OCI-LY7 (cell line): ENCODE measurements around the gene TMEM222. TPM values are rescaled to one million over a fixed set of nuclear protein-coding genes. Genes with fewer than 3 reads are reported as not detected.

Source experiments
- BruUV-seq: library from RNA; stranded (reverse); fragments of 400-500 nt; replicated peaks from 2 replicates; lab custom pipeline; 2021; lab: Mats Ljungman, UMichigan
- CTCF ChIA-PET: fragments of 300-600 bp; sonication (Branson Sonifier 250); formaldehyde crosslinking; loops from one replicate; lab custom pipeline; 2022; ENCODE audit warnings: antibody characterized with exemption; ENCODE audit not compliant: unreplicated experiment; lab: Charles Lee
- POLR2A ChIA-PET: fragments of 300-600 bp; sonication (Branson Sonifier 250); formaldehyde crosslinking; loops from one replicate; lab custom pipeline; 2022; ENCODE audit warnings: antibody characterized with exemption; lab: Charles Lee
- DNase-seq: peaks from one replicate; pipeline ENCODE4 v3.0.0-alpha.2; 2015; ENCODE audit warnings: low spot score
- H2AFZ ChIP-seq: fragments of 200-600 bp; sonication (generic), shearing (Covaris generic); 2 replicates; pipeline ENCODE4 v1.6.1; 2014; ENCODE audit warnings: mild to moderate bottlenecking, antibody characterized with exemption, low read length, moderate library complexity
- H3K27ac ChIP-seq: fragments of 200-600 bp; sonication (generic); 2 replicates; pipeline ENCODE4 v1.5.1; 2014; ENCODE audit warnings: mixed run types, low read depth, mild to moderate bottlenecking, moderate library complexity, low read length, inconsistent platforms; ENCODE audit not compliant: poor library complexity, severe bottlenecking
- H3K36me3 ChIP-seq: fragments of 200-600 bp; sonication (generic); 2 replicates; pipeline ENCODE4 v1.6.1; 2014; ENCODE audit warnings: mild to moderate bottlenecking, antibody characterized with exemption, low read length, moderate library complexity, mixed read lengths; ENCODE audit not compliant: insufficient read depth
- H3K4me1 ChIP-seq: fragments of 200-600 bp; sonication (generic); 2 replicates; pipeline ENCODE4 v1.5.1; 2014; ENCODE audit warnings: mild to moderate bottlenecking, low read length; ENCODE audit not compliant: insufficient read depth, poor library complexity, severe bottlenecking
- H3K4me2 ChIP-seq: fragments of 200-600 bp; sonication (generic); 2 replicates; pipeline ENCODE4 v1.6.1; 2014; ENCODE audit warnings: mild to moderate bottlenecking, low read length
- H3K4me3 ChIP-seq: fragments of 200-600 bp; sonication (generic); 2 replicates; pipeline ENCODE4 v1.5.1; 2014; ENCODE audit warnings: mild to moderate bottlenecking, low read depth, low read length; ENCODE audit not compliant: poor library complexity, severe bottlenecking
- H3K79me2 ChIP-seq: fragments of 200-600 bp; sonication (generic); 2 replicates; pipeline ENCODE4 v1.6.1; 2016; ENCODE audit warnings: low read depth, mild to moderate bottlenecking, low read length, moderate library complexity, mixed read lengths; ENCODE audit not compliant: insufficient read depth
- H3K9me2 ChIP-seq: fragments of 200-600 bp; sonication (generic); 2 replicates; pipeline ENCODE4 v1.6.1; 2016; ENCODE audit warnings: mild to moderate bottlenecking, low read length, mixed read lengths; ENCODE audit not compliant: insufficient read depth
- H3K9me3 ChIP-seq: fragments of 200-600 bp; sonication (generic); 2 replicates; pipeline ENCODE4 v1.6.1; 2014; ENCODE audit warnings: mild to moderate bottlenecking, mixed run types, low read length, mixed read lengths
- H4K20me1 ChIP-seq: fragments of 200-600 bp; sonication (generic); 2 replicates; pipeline ENCODE4 v1.6.1; 2014; ENCODE audit warnings: mild to moderate bottlenecking, antibody characterized with exemption, low read length, moderate library complexity, mixed read lengths; ENCODE audit not compliant: insufficient read depth
- EZH2phosphoT487 ChIP-seq: fragments of 200-600 bp; sonication (generic); IDR thresholded peaks from 2 replicates; pipeline ENCODE4 v1.6.1; 2018; ENCODE audit warnings: low read depth, borderline replicate concordance, mild to moderate bottlenecking, mixed run types, antibody characterized with exemption, low read length, moderate library complexity, mixed read lengths
- intact Hi-C: fragments of 100-400 bp; cut with micrococcal nuclease; formaldehyde crosslinking; loops from one replicate; pipeline ENCODE4 v1.10.0; 2022; ENCODE audit not compliant: unreplicated experiment
- total RNA-seq, 2 experiments: library from RNA; depleted of rRNA in 1 of 2; stranded (reverse); fragments of >200 nt in 1 of 2; shearing (Covaris generic) in 1 of 2; gene quantifications; 2 replicates each; pipeline ENCODE4 v1.2.3, GENCODE V29; 2014 to 2022
- TF ChIP-seq, protein P1 (sequence below): fragments of 200-600 bp; sonication (generic); conservative IDR thresholded peaks from 2 replicates; pipeline ENCODE4 v1.5.1; 2014; ENCODE audit warnings: mild to moderate bottlenecking, antibody characterized with exemption, low read length, moderate library complexity, mixed read lengths

TMEM222 gene
- total RNA-seq, 2 experiments from 2014 or later = 29.5 to 43.4 TPM

GRCh38 chr1:27298632-27299384 lies 23.2 kb upstream of the TMEM222 start:
- Histone ChIP-seq H3K9me2 (no peaks in the 10 kb centered on the region), H3K36me3 (no peaks in the 10 kb centered on the region), H3K79me2 (no peaks in the 10 kb centered on the region), H3K4me2 (no peak overlapping the region), H3K4me3 (no peak overlapping the region), H3K9me3 (no peaks in the 10 kb centered on the region), H3K4me1 (peaks cover 9% of the 10 kb centered on the region), H2AFZ (no peak overlapping the region), H3K27ac (no peak overlapping the region), H4K20me1 (no peaks in the 10 kb centered on the region)
- ChIA-PET POLR2A (interaction anchor here (0.6 kb wide), 2 partner anchors 183 to 1197 kb away, joined by 3 to 6 read pairs; no protein-coding TSS in a partner anchor), CTCF (no interaction called here)
- no peak for TF ChIP-seq EZH2phosphoT487
- TF ChIP-seq, protein P1, sequence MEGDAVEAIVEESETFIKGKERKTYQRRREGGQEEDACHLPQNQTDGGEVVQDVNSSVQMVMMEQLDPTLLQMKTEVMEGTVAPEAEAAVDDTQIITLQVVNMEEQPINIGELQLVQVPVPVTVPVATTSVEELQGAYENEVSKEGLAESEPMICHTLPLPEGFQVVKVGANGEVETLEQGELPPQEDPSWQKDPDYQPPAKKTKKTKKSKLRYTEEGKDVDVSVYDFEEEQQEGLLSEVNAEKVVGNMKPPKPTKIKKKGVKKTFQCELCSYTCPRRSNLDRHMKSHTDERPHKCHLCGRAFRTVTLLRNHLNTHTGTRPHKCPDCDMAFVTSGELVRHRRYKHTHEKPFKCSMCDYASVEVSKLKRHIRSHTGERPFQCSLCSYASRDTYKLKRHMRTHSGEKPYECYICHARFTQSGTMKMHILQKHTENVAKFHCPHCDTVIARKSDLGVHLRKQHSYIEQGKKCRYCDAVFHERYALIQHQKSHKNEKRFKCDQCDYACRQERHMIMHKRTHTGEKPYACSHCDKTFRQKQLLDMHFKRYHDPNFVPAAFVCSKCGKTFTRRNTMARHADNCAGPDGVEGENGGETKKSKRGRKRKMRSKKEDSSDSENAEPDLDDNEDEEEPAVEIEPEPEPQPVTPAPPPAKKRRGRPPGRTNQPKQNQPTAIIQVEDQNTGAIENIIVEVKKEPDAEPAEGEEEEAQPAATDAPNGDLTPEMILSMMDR = no peak
- DNase-seq = no peak
- BruUV-seq = no TSS peak
- intact Hi-C loops = loop anchor here (5.0 kb wide), 1 partner anchor 257 kb away; no protein-coding TSS in a partner anchor

- TF ChIP-seq EZH2phosphoT487 = no peak
- TF ChIP-seq, protein P1 = no peak
- no peak for DNase-seq
- intact Hi-C loops = loop anchor here (5.0 to 10.0 kb wide), 2 partner anchors 55 to 257 kb away; no protein-coding TSS in a partner anchor
- Histone ChIP-seq H3K4me3 (no peak overlapping the region), H3K9me3 (no peaks in the 10 kb centered on the region), H3K9me2 (no peaks in the 10 kb centered on the region), H3K4me2 (no peak overlapping the region), H3K27ac (no peak overlapping the region), H3K79me2 (no peaks in the 10 kb centered on the region), H2AFZ (no peak overlapping the region), H3K36me3 (no peaks in the 10 kb centered on the region), H3K4me1 (peaks cover 9% of the 10 kb centered on the region), H4K20me1 (no peaks in the 10 kb centered on the region)
- no TSS peak for BruUV-seq
- CTCF ChIA-PET = interaction anchor here (0.6 to 1.1 kb wide), 4 partner anchors 13 to 307 kb away, joined by 3 to 5 read pairs (median 3); no protein-coding TSS in a partner anchor
- POLR2A ChIA-PET = no interaction called here
These were observed 22.3 kb upstream of the TMEM222 start for GRCh38 chr1:27299385-27300271.
